CD14-positive monocyte (primary cell): ENCODE results near the gene NPAS2. TPM values are rescaled to one million over a fixed set of nuclear protein-coding genes. Genes with fewer than 3 reads are reported as not detected.

Experiments
- DNase-seq, 3 donors: peaks; one replicate each; pipeline ENCODE4 v3.0.0-alpha.2; 2011 to 2022
- H2AFZ ChIP-seq: 2 replicates; pipeline ENCODE4 v1.6.0; 2012; ENCODE audit warnings: mild to moderate bottlenecking, low read depth, low read length, inconsistent platforms; ENCODE audit not compliant: insufficient read depth, poor library complexity, severe bottlenecking
- H3K27ac ChIP-seq, 2 donors: 1 replicate in 1 of 2; 2 replicates in 1 of 2; pipeline ENCODE4 v1.5.1; 2012 to 2013; ENCODE audit warnings: low read length in 2 of 2, control low read depth in 1 of 2, inconsistent platforms in 1 of 2, low read depth in 1 of 2, mild to moderate bottlenecking in 1 of 2
- H3K27me3 ChIP-seq, 2 donors: one replicate each; pipeline versions ENCODE4 v1.6.0 to v1.6.1; 2011 to 2013; ENCODE audit warnings: low read length in 2 of 2; ENCODE audit not compliant: control insufficient read depth in 2 of 2, insufficient read depth in 2 of 2
- H3K36me3 ChIP-seq, 2 donors: replicated peaks in 1 of 2; 1 replicate in 1 of 2; 2 replicates in 1 of 2; pipeline versions ENCODE4 v1.5.1 to v1.6.1; 2012 to 2013; ENCODE audit warnings: low read length in 2 of 2, control low read depth in 1 of 2, inconsistent platforms in 1 of 2, mild to moderate bottlenecking in 1 of 2; ENCODE audit not compliant: insufficient read depth in 2 of 2, control insufficient read depth in 1 of 2
- H3K4me1 ChIP-seq, 2 donors: 1 replicate in 1 of 2; 2 replicates in 1 of 2; pipeline versions ENCODE4 v1.5.1 to v1.6.1; 2012 to 2013; ENCODE audit warnings: low read length in 2 of 2, control low read depth in 1 of 2, inconsistent platforms in 1 of 2, mild to moderate bottlenecking in 1 of 2, moderate library complexity in 1 of 2; ENCODE audit not compliant: insufficient read depth in 2 of 2, control insufficient read depth in 1 of 2
- H3K4me2 ChIP-seq: replicated peaks from 2 replicates; pipeline ENCODE3; 2012; ENCODE audit warnings: low read length, moderate library complexity, mild to moderate bottlenecking; ENCODE audit not compliant: poor library complexity, severe bottlenecking; ENCODE audit errors: extremely low read depth
- H3K4me3 ChIP-seq, 3 experiments: fragments of 200-600 bp in 1 of 3; sonication (generic) in 1 of 3; replicated peaks in 1 of 3; 1 replicate in 2 of 3; 2 replicates in 1 of 3; pipeline ENCODE4 v1.5.1; 2011 to 2013; ENCODE audit warnings: low read length in 3 of 3, mild to moderate bottlenecking in 3 of 3, control low read depth in 2 of 3, low read depth in 2 of 3, inconsistent platforms in 1 of 3, moderate library complexity in 1 of 3
- H3K79me2 ChIP-seq: 2 replicates; pipeline ENCODE4 v1.6.0; 2012; ENCODE audit warnings: mild to moderate bottlenecking, control low read depth, inconsistent platforms, low read length, moderate library complexity; ENCODE audit not compliant: insufficient read depth
- H3K9ac ChIP-seq: 2 replicates; pipeline ENCODE4 v1.6.0; 2017; ENCODE audit warnings: low read length, mild to moderate bottlenecking; ENCODE audit not compliant: insufficient read depth, poor library complexity, severe bottlenecking
- H3K9me3 ChIP-seq, 2 donors: replicated peaks in 1 of 2; 1 replicate in 1 of 2; 2 replicates in 1 of 2; pipeline versions ENCODE4 v1.5.1 to v1.6.1; 2012 to 2013; ENCODE audit warnings: low read length in 2 of 2, control low read depth in 1 of 2; ENCODE audit not compliant: control insufficient read depth in 1 of 2, insufficient read depth in 1 of 2
- H4K20me1 ChIP-seq: 2 replicates; pipeline ENCODE4 v1.6.0; 2012; ENCODE audit warnings: mild to moderate bottlenecking, low read length, control low read depth, moderate library complexity; ENCODE audit not compliant: insufficient read depth
- H3K27ac Mint-ChIP-seq, 7 donors: one replicate each; pipeline ENCODE4 v1.8.0; 2020; ENCODE audit warnings: mild to moderate bottlenecking in 7 of 7, mixed read lengths in 7 of 7, moderate library complexity in 6 of 7, inconsistent platforms in 2 of 7
- H3K27me3 Mint-ChIP-seq, 3 donors: one replicate each; pipeline ENCODE4 v1.8.0; 2021 to 2022; ENCODE audit warnings: low read depth in 3 of 3, mild to moderate bottlenecking in 3 of 3, mixed read lengths in 3 of 3, moderate library complexity in 3 of 3, inconsistent platforms in 1 of 3
- H3K36me3 Mint-ChIP-seq, 2 donors: one replicate each; pipeline ENCODE4 v1.8.0; 2020; ENCODE audit warnings: mixed read lengths in 2 of 2, inconsistent platforms in 1 of 2, mild to moderate bottlenecking in 1 of 2
- H3K4me1 Mint-ChIP-seq: one replicate; pipeline ENCODE4 v1.8.0; 2020; ENCODE audit warnings: mild to moderate bottlenecking, mixed read lengths
- H3K4me3 Mint-ChIP-seq, 2 donors: one replicate each; pipeline ENCODE4 v1.8.0; 2020; ENCODE audit warnings: mild to moderate bottlenecking in 2 of 2, mixed read lengths in 2 of 2, moderate library complexity in 1 of 2
- H3K9me3 Mint-ChIP-seq, 7 donors: one replicate each; pipeline ENCODE4 v1.8.0; 2020 to 2022; ENCODE audit warnings: mixed read lengths in 7 of 7, mild to moderate bottlenecking in 6 of 7, moderate library complexity in 6 of 7, inconsistent platforms in 2 of 7
- CTCF ChIP-seq: fragments of 200-600 bp; IDR thresholded peaks from one replicate; pipeline ENCODE4 v1.8.0; 2022; ENCODE audit warnings: antibody characterized with exemption, mild to moderate bottlenecking
- whole genome bisulfite sequencing: methylation state at CpG from one replicate; pipeline ENCODE4 v1.1.5; 2013; ENCODE audit warnings: missing lambda C conversion rate; ENCODE audit not compliant: insufficient coverage; 5-methylcytosine and 5-hydroxymethylcytosine counted together
- intact Hi-C, 2 donors: fragments of 100-400 bp; cut with micrococcal nuclease; formaldehyde crosslinking; loops; one replicate each; pipeline versions ENCODE4 v1.15.0 to v1.15.1; 2023
- polyA plus RNA-seq, 3 donors: library from polyadenylated mRNA; depleted of rRNA in 1 of 3; unstranded in 2 of 3; stranded (reverse) in 1 of 3; fragments of 300-500 nt in 2 of 3; fragments of >200 nt in 1 of 3; fragmentation: Illumina TruSeq in 2 of 3; gene quantifications; 1 replicate in 2 of 3; 2 replicates in 1 of 3; pipeline ENCODE4 v1.2.3, GENCODE V29; 2012 to 2021

The NPAS2 gene
- polyA plus RNA-seq, 3 donors: not detected

DNA sequence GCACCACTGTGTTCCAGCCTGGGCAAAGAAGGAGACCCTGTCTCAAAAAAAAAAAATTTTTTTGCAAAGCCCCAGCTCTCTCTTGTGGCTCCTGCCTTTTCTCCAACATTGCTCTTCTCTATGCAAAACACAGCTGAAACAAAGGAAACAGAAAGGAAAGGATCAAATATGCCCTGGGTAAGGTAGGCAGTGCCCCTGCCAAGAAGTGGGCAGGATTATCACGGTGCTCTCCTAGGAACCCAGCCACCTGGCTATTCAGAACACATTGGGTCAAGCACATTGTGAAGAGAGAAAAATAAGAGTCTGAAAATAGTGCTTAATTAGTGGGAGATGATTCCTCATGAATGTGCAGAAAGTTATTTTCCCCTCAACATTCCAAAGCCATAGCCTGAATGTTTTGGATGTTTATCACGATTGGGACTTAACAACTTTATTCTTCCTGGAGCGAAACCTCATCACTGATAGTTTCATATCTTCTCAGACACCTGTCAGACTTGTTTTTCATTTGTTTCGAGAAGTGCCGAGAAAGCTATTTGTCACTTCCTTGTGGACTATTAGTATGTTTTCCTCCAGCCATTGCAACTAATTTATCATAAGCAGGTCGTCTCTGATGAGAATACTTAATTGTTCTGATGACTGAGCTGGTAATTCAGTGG is 139.4 kb downstream of the NPAS2 start:
- no peak overlapping the region for H3K9ac ChIP-seq
- Mint-ChIP-seq H3K27ac (no peak overlapping the region), H3K9me3 (peaks cover 0 to 5% (median 0%) of the 10 kb centered on the region in 7 donors), H3K4me1 (no peaks in the 10 kb centered on the region), H3K4me3 (no peak overlapping the region), H3K36me3 (no peaks in the 10 kb centered on the region), H3K27me3 (peaks cover 1 to 9% (median 2%) of the 10 kb centered on the region in 3 donors)
- intact Hi-C loops: no loop called here
- H2AFZ ChIP-seq: no peak overlapping the region
- TF ChIP-seq CTCF: no peak
- H3K27ac ChIP-seq: no peak overlapping the region
- no peak overlapping the region for H3K4me2 ChIP-seq
- no peak overlapping the region for H3K4me3 ChIP-seq
- H3K36me3 ChIP-seq: no peaks in the 10 kb centered on the region
- no peaks in the 10 kb centered on the region for H4K20me1 ChIP-seq
- H3K79me2 ChIP-seq: no peaks in the 10 kb centered on the region
- WGBS: no CpG with 5 or more reads among the region's 6 CpGs
- no peaks in the 10 kb centered on the region for H3K9me3 ChIP-seq
- peaks cover 0 to 2% of the 10 kb centered on the region in 2 donors for H3K27me3 ChIP-seq
- DNase-seq: no peak
- no peaks in the 10 kb centered on the region for H3K4me1 ChIP-seq

DNA sequence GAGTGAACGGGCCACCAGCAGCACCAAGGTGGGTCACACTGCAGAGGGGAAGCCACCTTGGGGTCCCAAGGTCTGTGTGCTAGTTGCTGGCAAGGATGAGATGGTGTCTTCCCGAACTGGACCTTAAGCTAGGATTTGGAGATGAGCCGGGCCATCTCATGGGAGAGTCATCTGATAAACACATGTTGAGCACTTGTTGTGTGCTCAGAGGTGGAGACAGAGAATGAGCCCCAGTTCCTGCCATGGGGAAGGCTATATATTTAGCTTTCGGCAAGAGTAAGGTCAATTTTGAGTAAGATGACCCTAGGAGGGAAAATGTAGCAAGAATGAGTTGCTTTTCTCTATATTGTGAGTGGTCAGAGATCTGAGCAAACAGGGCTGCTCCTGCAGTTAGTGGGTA is 140.7 kb downstream of the NPAS2 start:
- H3K27me3 Mint-ChIP-seq: peaks cover 2 to 12% (median 2%) of the 10 kb centered on the region in 3 donors
- no peaks in the 10 kb centered on the region for H3K4me1 Mint-ChIP-seq
- no peak overlapping the region for H3K4me3 ChIP-seq
- H3K27ac Mint-ChIP-seq: no peak overlapping the region
- H3K4me2 ChIP-seq: no peak overlapping the region
- no peaks in the 10 kb centered on the region for H3K36me3 Mint-ChIP-seq
- no peak overlapping the region for H3K27ac ChIP-seq
- H3K9me3 ChIP-seq: no peaks in the 10 kb centered on the region
- no peak overlapping the region for H3K4me3 Mint-ChIP-seq
- H2AFZ ChIP-seq: no peak overlapping the region
- H3K36me3 ChIP-seq: no peaks in the 10 kb centered on the region
- H3K9me3 Mint-ChIP-seq: peaks cover 0 to 5% (median 0%) of the 10 kb centered on the region in 7 donors
- no peak for DNase-seq
- H3K27me3 ChIP-seq: peaks cover 0 to 2% of the 10 kb centered on the region in 2 donors
- H3K4me1 ChIP-seq: no peaks in the 10 kb centered on the region
- H4K20me1 ChIP-seq: no peaks in the 10 kb centered on the region
- no peak for TF ChIP-seq CTCF
- intact Hi-C loops: no loop called here
- H3K79me2 ChIP-seq: no peaks in the 10 kb centered on the region
- 92% methylated on average over 4 of the region's 4 CpGs for WGBS
- no peak overlapping the region for H3K9ac ChIP-seq
